IPS-NIHi11 (cell line): ENCODE data around the gene MYO5B.
"Not testable (repeated sequence)": the region's sequence is repeated elsewhere in the genome, so short reads cannot be mapped to it uniquely, and the experiment has no call there.

Source experiments
- DNase-seq: peaks from one replicate; pipeline ENCODE4 v3.0.0; 2012; ENCODE audit warnings: mixed read lengths, low spot score

MYO5B gene

DNA sequence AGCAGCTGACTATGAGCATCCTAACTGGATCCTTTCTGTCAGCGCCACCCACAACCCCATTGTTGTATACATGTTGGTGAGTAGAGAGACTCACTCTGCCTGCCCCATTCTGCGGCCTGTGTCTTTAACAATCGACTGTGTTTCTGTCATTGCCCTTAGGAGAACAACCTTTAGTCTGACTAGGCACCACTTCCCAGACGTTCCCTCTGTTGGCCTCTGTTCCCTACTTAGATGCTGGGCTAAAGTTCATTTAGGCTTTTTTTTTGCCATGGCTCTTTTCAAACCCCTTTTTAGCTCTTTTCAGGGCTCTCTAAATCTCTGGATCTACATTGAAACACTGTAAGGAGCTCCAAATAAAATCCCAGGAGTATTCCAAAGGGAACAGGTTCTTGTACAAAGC lies 361.1 kb downstream of the MYO5B start:
- no peak for DNase-seq

DNA sequence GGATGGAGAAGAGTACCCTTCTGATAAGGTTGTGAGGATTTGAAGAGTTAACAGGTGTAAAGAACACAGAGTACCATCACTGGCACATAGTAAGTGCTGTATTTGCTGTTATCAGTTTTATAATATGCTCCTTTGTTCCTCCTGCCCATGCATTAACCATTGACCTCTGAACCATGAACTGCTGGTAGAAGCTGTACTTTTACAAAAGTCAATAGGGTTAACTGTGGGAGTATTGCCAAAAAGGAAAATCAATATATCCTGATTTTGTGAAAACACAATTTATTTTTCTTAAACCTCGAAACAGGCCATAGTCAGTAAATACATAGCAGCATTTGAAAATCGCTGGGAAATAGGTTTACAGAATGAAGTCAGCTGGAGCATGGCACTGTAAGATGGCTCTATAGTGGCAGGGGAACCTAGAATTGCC lies 362.7 kb downstream of the MYO5B start:
- no peak for DNase-seq

DNA sequence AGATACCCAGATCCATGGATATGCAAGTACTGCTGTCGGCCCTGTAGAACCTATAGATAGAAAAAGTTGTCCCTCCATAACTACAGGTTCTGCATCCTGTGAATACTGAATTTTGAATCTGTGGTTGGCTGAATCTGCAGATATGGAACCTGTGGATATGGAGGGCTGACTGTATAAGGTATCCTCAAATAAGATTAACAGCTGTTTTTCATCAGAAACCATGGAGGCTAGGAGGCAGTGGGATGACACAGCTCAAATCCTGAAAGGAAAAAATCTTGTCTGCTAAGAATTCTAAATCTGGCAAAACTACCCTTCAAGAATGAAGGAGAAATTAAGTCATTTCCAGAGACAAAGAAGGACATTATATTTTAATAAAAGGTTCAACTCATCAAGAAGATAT lies 367.0 kb downstream of the MYO5B start:
- no peak for DNase-seq

DNA sequence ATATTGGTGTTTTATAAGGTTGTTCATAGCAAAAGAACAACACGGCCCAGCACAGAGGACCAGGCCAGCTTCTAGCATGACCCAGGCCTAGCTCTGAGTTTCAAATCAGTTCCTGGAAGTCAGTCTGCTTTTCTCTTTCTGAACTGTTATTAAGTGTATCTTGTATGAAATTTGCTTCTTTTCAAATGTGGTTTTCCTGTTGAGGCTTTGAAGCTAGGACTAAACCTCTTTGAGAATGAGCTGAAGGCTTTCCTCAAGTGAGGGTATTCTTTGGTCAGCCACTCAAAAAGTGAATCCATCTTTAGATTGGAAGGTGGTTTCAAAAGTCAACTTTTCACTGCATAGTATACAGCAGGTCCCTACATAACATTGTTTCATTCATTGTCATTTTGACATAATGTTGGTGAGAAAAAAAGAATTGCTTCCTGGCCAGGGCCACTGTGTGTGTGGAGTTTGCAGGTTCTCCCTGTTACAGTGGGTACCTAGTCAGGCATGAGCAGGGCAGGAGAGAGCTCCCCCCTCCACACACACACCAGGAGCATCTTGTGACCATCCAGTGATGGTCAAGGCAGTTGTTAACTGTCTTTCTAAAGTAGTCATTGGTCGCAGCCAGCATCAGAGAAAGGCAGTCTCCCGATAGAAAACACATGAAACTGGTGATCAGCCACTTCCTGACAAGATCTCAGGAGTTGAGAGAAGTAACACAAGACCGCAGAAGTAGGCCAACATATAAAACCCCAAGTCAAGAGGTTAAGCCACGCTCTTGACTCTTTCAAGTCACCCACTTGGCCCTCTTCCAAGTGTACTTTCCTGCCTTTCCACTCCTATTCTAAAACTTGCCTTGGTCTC lies 374.9 kb downstream of the MYO5B start:
- no peak for DNase-seq

DNA sequence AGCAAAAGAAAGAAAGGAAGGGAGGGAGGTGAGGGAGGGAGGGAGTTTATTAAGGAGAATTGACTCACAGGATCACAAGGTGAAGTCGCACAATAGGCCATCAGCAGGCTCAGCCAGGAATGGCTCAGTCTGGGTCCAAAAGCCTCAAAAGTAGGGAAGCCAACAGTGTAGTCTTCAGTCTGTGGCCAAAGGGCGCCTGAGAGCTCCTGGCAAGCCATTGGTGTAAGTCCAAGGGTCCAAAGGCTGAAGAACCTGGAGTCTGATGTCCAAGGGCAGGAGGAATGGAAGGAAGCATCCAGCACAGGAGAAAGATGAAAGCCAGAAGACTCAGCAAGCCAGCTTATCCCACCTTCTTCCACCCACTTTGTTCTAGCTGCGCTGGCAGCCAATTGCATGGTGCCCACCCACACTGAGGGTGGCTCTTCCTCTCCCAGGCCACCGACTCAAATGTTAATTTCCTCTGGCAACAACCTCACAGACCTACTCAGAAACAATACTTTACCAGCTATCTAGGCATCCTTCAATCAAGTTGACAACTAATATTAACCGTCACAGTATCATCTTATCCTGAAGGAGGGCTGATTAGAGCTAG lies 375.8 kb downstream of the MYO5B start:
- no peak for DNase-seq

DNA sequence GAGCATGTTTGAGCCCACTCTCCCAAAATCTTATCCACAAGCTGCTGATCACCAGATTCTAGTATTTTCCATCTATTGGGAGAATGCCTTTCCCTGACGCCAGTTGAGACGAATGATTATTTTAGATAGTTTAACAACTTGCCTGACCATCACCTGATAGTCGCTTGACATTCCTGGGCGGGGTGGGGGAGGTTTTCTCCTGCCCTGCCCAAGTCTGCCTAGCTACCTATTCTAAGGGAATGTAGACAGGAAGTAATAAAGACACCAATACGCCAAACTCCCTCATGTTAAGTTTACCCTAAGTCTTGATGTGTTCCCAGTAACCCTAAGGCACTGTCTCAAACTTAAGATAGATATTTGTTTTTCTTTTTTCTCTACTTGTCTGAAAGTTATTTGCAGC lies 377.0 kb downstream of the MYO5B start:
- no peak for DNase-seq

DNA sequence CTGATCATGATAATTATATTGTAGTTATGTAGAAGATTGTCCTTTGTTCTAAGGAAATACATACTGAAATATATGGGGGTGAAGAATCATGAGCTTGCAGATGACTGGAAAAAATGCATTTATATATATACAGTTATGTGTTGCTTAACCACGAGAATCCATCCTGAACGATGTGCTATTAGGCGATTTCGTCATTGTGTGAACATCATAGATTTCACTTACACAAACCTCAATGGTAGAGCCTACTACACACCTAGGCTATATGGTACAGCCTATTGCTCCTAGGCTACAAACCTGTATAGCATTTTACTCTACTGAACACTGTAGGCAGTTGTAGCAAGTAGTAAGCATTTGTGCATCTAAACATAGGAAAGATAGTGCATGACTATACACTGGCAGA lies 379.0 kb downstream of the MYO5B start:
- DNase-seq = no peak

DNA sequence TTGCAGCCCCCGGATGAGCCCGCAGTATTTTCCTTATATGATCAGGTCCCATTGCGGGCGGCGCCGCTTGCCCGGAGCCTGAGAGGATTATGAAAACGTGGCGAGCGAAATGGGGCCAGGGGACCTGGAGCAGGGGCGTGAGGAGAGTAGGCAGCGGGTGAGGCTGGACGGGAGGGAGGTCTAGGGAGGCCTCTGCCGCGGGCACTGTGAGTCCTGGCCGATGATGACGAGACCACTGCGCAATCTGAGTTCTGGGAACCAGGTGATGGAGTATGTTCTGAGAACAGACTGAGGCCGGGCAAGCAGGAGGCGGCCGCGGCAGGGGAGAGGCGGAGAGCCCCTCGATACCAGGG lies 380.8 kb downstream of the MYO5B start:
- DNase-seq = no peak

DNA sequence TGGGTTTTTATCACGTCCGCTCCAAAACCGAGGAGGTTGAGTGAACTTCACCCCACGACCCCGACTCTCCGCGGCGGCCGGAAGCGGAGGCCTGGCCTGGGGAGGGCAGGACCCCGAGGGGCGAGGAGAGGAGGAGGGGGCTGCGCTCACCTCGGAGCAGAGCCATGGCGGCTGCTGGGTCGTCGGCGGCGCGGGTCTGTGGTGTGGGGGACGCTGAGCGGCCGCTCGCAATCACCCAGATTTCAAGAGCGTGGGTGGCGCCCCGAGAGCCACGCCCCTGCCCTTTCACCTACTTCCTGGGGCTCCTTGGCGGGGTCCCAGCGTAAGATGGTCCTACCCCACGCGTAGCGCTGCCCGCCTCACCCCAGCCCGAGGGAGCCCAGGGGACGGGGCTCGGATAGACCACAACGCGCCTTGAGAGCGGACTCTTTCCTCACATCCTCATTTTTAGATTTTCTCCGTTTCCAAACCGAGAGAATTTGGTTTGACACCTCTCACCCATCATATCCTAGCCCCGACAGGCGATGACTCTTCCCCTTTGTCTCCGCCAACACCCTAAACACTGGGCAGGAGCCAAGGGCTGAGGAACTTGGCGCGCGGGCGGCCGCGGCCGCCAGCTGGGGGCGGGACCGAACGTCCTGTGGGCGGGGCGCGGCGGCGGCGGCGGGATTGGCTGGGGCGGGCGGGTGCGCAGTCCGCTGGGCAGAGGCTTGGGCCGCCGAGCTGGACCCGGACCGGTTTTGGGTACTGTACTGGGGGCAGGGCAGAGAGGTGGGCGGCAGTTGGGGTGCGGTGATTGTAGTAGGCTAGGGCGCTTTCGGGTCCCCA lies 381.4 kb downstream of the MYO5B start, which contains the start of gene ACAA2:
Gene ACAA2 (minus strand): TSS at position 215 of the 828 bp plus-strand sequence. CDS start 49 bp downstream, at position 166.
- peak; percentile 89 for DNase-seq

DNA sequence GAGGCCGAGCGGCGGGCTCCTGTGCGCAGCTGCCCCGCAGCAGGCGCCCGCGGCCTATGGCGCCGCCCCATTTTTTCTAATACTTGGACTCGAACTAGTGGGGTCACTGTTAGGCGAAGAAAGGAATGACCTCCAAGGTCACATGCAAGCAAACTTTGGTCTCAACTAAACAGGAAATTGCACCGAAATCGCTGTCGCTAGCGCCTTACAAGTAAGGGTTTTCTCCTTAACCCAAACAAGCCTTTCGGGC lies 382.0 kb downstream of the MYO5B start:
- DNase-seq = peak; percentile 21

DNA sequence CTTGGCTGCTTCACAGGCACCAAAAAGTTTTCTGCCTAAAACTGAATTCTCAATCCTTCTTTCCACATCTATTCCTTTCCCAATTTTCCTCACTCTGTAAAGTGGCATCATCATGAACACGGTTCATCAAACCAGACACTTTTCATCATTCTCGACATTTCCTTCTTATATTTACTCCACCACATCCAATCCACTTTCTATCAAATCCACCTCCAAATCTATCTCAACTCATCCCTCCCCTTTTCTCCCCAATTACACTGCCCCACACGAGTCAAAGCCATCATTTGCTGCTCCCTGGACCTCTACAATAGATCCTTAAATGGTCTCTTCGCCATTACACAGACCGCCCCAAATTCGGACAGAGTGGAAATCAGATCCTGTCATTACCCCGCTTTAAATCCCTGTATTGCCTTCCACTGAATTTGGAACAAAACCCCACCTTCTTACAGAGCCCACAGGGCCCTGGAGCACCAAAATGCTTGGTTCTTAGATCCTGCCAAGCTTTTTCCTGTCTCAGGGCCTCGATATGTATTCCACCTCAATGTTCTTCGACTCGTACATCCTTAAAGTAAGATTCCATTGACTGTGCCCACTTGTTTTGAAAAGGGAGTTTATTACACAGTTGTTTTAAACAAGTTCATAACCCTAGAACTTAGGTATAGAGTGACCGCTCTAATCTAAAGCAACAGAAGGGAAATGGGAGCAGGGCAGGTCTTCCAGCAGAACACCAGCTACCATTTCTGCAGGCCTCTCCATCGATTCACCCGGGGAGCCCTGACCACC lies 382.5 kb downstream of the MYO5B start:
- no peak for DNase-seq

DNA sequence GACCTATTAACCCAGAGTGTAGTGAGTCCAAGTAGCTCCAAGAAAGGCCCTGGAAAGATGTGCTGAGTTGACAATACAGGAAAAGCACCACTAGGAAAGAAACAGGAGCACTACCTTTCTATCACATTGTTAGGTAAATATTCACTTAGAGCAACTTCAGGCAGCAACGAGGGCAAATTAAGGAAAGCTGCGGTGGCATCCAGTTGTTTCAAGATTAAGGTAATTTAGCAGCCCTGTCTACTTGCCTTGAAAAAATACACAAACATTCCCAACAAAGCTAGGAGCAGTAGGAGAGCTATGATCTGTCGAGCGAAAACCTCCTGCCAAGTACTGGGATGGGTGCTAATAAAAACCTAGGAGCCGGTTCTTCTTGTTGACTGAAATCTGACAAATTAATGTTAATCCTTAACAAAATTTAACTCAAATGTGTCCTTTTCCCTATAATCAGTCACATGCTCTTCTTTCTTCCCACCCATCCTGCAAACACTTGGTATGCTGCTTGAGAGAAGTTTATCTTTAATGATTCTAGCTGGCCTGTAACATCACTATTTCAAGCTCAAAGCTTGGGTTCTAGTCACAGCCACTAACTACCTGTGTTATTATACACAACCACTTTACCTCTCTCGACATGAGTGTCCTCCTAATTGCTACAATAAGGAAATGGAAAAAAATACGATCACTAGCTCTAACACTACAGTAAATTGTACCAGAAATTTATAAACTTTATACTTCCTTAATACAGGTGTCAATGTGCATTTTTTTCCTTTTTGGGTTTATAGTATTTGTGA lies 383.6 kb downstream of the MYO5B start:
- DNase-seq = no peak

DNA sequence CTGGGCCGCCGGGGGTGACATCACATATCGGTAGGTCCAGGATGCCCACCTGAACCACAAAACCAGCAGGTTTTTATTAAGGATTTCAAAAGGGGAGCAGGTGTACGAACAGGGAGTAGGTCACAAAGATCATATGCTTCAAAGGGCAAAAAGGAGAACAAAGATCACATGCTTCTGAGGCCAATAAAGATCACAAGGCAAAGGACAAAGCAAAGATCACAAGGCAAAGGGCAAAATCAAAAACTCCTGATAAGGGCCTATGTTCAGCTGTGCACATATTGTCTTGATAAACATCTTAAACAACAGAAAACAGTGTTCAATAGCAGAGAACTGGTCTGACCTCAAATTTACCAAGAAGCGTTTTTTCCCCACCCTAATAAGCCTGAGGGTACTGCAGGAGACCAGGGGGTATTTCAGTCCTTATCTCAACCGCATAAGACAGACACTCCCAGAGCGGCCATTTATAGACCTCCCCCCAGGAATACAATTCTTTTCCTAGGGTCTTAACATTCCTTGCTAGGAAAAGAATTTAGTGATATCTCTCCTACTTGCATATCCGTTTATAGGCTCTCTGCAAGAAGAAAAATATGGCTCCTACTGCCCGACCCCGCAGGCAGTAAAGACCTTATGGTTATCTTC lies 386.3 kb downstream of the MYO5B start:
- not testable (repeated sequence) for DNase-seq

DNA sequence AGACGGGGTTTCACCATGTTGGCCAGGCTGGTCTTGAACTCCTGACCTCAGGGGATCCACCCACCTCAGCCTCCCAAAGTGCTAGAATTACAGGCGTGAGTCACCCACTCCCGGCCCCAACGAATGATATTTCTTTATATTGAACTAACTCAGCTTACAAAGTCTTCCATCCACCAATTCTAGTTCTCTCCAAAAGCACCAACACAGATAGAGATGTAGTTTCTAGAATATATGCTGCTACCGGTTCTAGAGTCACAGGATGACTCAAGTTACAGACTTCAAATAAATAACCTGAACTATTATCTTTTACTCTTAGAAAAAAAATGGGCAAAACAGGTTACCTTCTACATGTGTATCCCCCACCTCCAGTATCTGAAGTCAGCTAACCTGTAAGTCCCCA lies 390.9 kb downstream of the MYO5B start:
- no peak for DNase-seq

DNA sequence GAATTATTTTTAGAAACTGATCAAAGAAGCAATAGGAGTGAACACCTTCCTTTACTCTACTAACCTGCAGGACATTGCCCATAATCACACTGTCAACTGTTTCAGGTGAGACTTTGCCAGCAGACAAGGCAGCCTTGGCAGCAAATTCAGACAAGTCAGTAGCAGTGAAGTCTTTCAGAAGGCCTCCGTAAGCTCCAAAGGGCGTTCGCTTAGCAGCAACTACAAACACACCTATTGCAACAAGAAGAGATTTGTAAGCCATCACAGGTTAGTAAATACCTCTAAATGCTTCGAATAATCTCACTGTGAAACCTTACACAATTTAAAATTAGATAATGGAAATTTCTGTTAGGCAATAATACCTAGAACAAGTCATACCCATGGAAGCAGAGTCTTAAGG lies 392.3 kb downstream of the MYO5B start:
- no peak for DNase-seq

DNA sequence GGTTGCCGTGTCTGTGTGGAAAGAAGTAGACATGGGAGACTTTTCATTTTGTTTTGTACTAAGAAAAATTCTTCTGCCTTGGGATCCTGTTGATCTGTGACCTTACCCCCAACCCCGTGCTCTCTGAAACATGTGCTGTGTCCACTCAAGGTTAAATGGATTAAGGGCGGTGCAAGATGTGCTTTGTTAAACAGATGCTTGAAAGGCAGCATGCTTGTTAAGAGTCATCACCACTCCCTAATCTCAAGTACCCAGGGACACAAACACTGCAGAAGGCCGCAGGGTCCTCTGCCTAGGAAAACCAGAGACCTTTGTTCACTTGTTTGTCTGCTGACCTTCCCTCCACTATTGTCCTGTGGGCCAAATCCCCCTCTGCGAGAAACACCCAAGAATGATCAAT lies 394.5 kb downstream of the MYO5B start:
- DNase-seq = not testable (repeated sequence)

DNA sequence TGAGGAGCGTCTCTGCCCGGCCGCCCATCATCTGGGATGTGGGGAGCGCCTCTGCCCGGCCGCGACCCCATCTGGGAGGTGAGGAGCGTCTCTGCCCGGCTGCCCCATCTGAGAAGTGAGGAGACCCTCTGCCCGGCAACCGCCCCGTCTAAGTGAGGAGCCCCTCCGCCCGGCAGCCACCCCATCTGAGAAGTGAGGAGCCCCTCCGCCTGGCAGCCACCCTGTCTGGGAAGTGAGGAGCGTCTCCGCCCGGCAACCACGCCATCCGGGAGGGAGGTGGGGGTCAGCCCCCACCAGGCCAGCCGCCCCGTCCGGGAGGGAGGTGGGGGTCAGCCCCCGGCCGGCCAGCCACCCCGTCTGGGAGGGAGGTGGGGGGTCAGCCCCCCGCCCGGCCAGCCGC lies 395.1 kb downstream of the MYO5B start:
- not testable (repeated sequence) for DNase-seq

DNA sequence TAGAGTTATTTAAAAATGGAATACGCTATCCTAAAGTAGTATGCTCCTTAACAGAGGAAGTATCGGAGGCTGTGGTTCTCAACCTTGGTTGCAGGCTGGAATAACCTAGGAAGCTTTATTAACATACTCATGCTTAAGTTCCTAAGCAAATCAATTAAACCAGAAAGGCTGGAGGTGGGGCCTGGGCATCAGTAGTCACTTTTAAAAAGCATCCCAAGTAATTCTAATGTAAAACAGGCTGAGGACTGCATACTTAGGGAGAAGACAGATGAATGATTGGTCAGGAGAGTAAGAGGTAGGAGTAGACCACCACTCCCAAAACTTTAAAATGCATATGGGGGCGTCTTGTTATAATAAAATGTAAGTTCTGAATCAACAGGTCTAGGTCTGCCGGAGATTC lies 396.9 kb downstream of the MYO5B start:
- DNase-seq = no peak

DNA sequence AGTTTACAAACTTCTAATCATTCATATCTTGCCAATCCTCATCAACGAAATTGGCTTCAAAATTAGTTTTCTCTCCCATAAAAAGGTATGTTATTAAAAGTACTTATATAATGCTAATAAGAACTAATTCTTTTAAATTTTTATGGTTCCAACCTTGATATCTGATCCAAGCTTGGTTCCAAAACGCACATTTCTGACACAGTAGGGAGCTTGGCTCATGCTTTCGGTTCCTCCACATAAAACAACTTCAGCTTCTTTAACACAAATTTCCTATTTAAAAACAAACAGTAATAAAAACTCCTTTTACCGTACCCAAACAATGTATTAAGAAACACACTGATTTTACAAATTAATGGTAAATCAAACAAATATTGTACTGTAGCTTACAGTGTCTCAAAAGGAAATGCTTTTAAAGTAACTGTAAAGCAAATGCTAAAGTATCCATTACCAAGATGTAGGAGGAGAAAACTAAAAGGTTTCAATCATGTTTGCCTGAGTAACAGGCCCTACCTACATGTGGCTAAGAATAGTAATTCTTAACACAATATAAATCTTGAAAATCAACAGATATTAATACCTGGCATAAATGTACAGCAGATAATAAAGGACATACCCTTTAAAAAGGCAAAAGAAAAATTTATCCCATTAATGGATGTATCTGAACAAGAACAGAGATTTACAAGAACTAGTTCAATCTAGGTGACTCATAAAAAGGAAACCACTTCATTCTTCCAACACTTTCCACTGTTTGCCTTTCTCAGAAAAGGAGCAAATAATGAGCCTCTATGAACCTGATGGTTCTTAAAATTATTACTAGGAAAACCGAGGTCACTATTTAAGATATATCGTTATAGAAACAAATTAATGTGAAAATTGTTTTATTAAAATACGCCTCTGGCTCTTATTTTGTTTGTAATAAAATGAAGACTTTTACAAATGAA lies 399.1 kb downstream of the MYO5B start:
- DNase-seq = no peak

DNA sequence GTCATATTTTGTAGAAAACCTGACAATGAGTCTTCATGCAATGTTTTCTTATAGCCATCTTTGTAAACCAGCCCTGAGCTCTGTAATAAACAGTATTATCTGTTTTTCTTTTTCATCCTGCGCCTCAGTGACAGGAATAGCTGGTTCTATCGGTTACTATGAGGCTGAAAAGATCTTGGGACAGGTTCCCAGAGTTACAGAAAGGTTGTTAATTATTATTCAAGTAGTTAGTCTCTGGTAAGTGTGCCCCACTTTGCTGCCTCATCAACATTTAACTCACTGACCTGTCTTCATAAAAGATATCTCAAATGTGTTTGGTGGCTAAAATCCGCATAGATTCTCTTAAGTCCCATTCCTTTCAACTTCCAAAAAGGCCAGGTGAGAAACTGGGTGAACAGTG lies 400.2 kb downstream of the MYO5B start:
- DNase-seq = no peak
